H1 (cell line): ENCODE results near the gene OR51B2. TPM values are rescaled to one million over a fixed set of nuclear protein-coding genes. Genes with fewer than 3 reads are reported as not detected.
A peak's percentile ranks its signal among the peaks of the same experiment; 100 is the strongest.

ENCODE experiments used
- CTCF ChIA-PET: fragments of 300-600 bp; sonication (Branson Sonifier 250); formaldehyde crosslinking; loops from one replicate; lab custom pipeline; 2021; ENCODE audit not compliant: partially characterized antibody; lab: Charles Lee
- POLR2A ChIA-PET: fragments of 300-600 bp; sonication (Branson Sonifier 250); formaldehyde crosslinking; loops from one replicate; lab custom pipeline; 2021; ENCODE audit warnings: inconsistent platforms; ENCODE audit not compliant: partially characterized antibody; lab: Charles Lee
- DNase-seq, 2 experiments: peaks; one replicate each; pipeline versions ENCODE4 v3.0.0 to v3.0.0-alpha.2; 2010 to 2022; ENCODE audit warnings: low spot score in 2 of 2, low read depth in 1 of 2, mixed read lengths in 1 of 2
- FAIRE-seq: peaks from 2 replicates; lab custom pipeline; 2011; peaks lifted over from hg19 to GRCh38; lab: Jason Lieb, UNC
- H2AFZ ChIP-seq: 2 replicates; pipeline ENCODE4 v1.8.1; 2012; ENCODE audit warnings: low read length, inconsistent platforms
- H2AK5ac ChIP-seq: 2 replicates; pipeline ENCODE4 v1.6.1; 2013; ENCODE audit warnings: low read depth, low read length
- H2BK120ac ChIP-seq: replicated peaks from 2 replicates; pipeline ENCODE3; 2013; ENCODE audit warnings: low read depth, low read length, inconsistent platforms
- H2BK12ac ChIP-seq: 2 replicates; pipeline ENCODE4 v1.6.1; 2013; ENCODE audit warnings: low read depth, low read length
- H2BK15ac ChIP-seq: 2 replicates; pipeline ENCODE4 v1.6.1; 2013; ENCODE audit warnings: low read length
- H2BK20ac ChIP-seq: 2 replicates; pipeline ENCODE4 v1.6.1; 2013; ENCODE audit warnings: low read length
- H2BK5ac ChIP-seq: 2 replicates; pipeline ENCODE4 v1.6.1; 2013; ENCODE audit warnings: low read depth, low read length
- H3K14ac ChIP-seq: 2 replicates; pipeline ENCODE4 v1.6.1; 2013; ENCODE audit warnings: inconsistent platforms; ENCODE audit not compliant: insufficient read length
- H3K18ac ChIP-seq: 2 replicates; pipeline ENCODE4 v1.6.1; 2013; ENCODE audit warnings: low read length; ENCODE audit errors: extremely low read depth
- H3K23ac ChIP-seq: 2 replicates; pipeline ENCODE4 v1.6.1; 2013; ENCODE audit warnings: inconsistent platforms; ENCODE audit not compliant: insufficient read length
- H3K23me2 ChIP-seq: 2 replicates; pipeline ENCODE4 v1.6.1; 2013; ENCODE audit warnings: low read depth, low read length
- H3K27ac ChIP-seq: 2 replicates; pipeline ENCODE4 v1.6.1; 2011; ENCODE audit warnings: low read depth, low read length, inconsistent platforms
- H3K27me3 ChIP-seq, 4 experiments: replicated peaks in 1 of 4; 1 replicate in 1 of 4; 2 replicates in 3 of 4; pipeline versions ENCODE4 v1.6.1 to v1.8.1; 2011 to 2013; ENCODE audit warnings: low read length in 3 of 4, mild to moderate bottlenecking in 3 of 4, inconsistent platforms in 2 of 4, mixed read lengths in 2 of 4, moderate library complexity in 1 of 4; ENCODE audit not compliant: control insufficient read depth in 3 of 4, insufficient read depth in 3 of 4; ENCODE audit errors: extremely low read depth in 1 of 4
- H3K36me3 ChIP-seq, 4 experiments: 2 replicates each; pipeline versions ENCODE4 v1.6.1 to v1.8.1; 2011 to 2013; ENCODE audit warnings: mild to moderate bottlenecking in 4 of 4, low read length in 3 of 4, moderate library complexity in 2 of 4, control low read depth in 1 of 4, inconsistent platforms in 1 of 4; ENCODE audit not compliant: insufficient read depth in 4 of 4, control insufficient read depth in 2 of 4
- H3K4ac ChIP-seq: replicated peaks from 2 replicates; pipeline ENCODE3; 2013; ENCODE audit warnings: low read length, low read depth, mixed read lengths, inconsistent platforms; ENCODE audit not compliant: insufficient read length
- H3K4me1 ChIP-seq, 4 experiments: replicated peaks in 1 of 4; 1 replicate in 1 of 4; 2 replicates in 3 of 4; pipeline versions ENCODE4 v1.6.1 to v1.8.1; 2011 to 2013; ENCODE audit warnings: low read length in 3 of 4, inconsistent platforms in 2 of 4, mixed read lengths in 1 of 4; ENCODE audit not compliant: insufficient read depth in 4 of 4, control insufficient read depth in 3 of 4
- H3K4me2 ChIP-seq, 2 experiments: 2 replicates each; pipeline versions ENCODE4 v1.6.1 to v1.8.1; 2011 to 2013; ENCODE audit warnings: low read depth in 2 of 2, low read length in 2 of 2, control low read depth in 1 of 2, inconsistent platforms in 1 of 2, mild to moderate bottlenecking in 1 of 2; ENCODE audit not compliant: insufficient read depth in 1 of 2
- H3K4me3 ChIP-seq, 4 experiments: fragments of 200-600, 300-600 bp in 1 of 4; sonication (generic), shearing (Covaris generic), sonication (Bioruptor Twin) in 1 of 4; 2 replicates each; pipeline versions ENCODE4 v1.5.1 to v1.8.1; 2011 to 2016; ENCODE audit warnings: low read length in 4 of 4, low read depth in 3 of 4, control low read depth in 2 of 4, inconsistent platforms in 2 of 4, mild to moderate bottlenecking in 2 of 4, mixed read lengths in 1 of 4, moderate library complexity in 1 of 4; ENCODE audit not compliant: insufficient read depth in 2 of 4; ENCODE audit errors: extremely low read depth in 1 of 4
- H3K56ac ChIP-seq: replicated peaks from 2 replicates; pipeline ENCODE3; 2013; ENCODE audit warnings: low read depth, mild to moderate bottlenecking, mixed read lengths, low read length, inconsistent platforms; ENCODE audit not compliant: insufficient read length
- H3K79me1 ChIP-seq: 2 replicates; pipeline ENCODE4 v1.6.1; 2013; ENCODE audit warnings: low read depth, low read length, control low read depth
- H3K79me2 ChIP-seq, 2 experiments: 2 replicates each; pipeline versions ENCODE4 v1.6.1 to v1.8.1; 2012 to 2013; ENCODE audit warnings: low read length in 2 of 2, mild to moderate bottlenecking in 2 of 2, inconsistent platforms in 1 of 2; ENCODE audit not compliant: insufficient read depth in 2 of 2, control insufficient read depth in 1 of 2
- H3K9ac ChIP-seq, 4 experiments: replicated peaks in 1 of 4; 1 replicate in 1 of 4; 2 replicates in 3 of 4; pipeline versions ENCODE4 v1.6.1 to v1.8.1; 2011 to 2013; ENCODE audit warnings: low read depth in 3 of 4, low read length in 3 of 4, control low read depth in 2 of 4, mild to moderate bottlenecking in 2 of 4, moderate library complexity in 2 of 4, inconsistent platforms in 1 of 4; ENCODE audit errors: extremely low read depth in 1 of 4
- H3K9me3 ChIP-seq, 2 experiments: 2 replicates each; pipeline versions ENCODE4 v1.6.1 to v1.8.1; 2012 to 2013; ENCODE audit warnings: mild to moderate bottlenecking in 2 of 2, moderate library complexity in 2 of 2, control low read depth in 1 of 2, inconsistent platforms in 1 of 2, low read depth in 1 of 2, low read length in 1 of 2, mixed read lengths in 1 of 2; ENCODE audit not compliant: insufficient read depth in 2 of 2
- H4K20me1 ChIP-seq, 2 experiments: replicated peaks in 1 of 2; 2 replicates each; pipeline versions ENCODE3 to v1.8.1; 2011 to 2013; ENCODE audit warnings: inconsistent platforms in 2 of 2, low read length in 2 of 2, mild to moderate bottlenecking in 1 of 2; ENCODE audit not compliant: insufficient read depth in 2 of 2, control insufficient read depth in 1 of 2
- H4K5ac ChIP-seq: 2 replicates; pipeline ENCODE4 v1.6.1; 2013; ENCODE audit warnings: low read length, low read depth, mixed read lengths, inconsistent platforms; ENCODE audit not compliant: insufficient read length
- H4K8ac ChIP-seq: 2 replicates; pipeline ENCODE4 v1.8.0; 2013; ENCODE audit warnings: mild to moderate bottlenecking, moderate library complexity, low read length, inconsistent platforms; ENCODE audit not compliant: insufficient read depth; ENCODE audit errors: extremely low read depth
- H4K91ac ChIP-seq: replicated peaks from 2 replicates; pipeline ENCODE3; 2013; ENCODE audit warnings: low read length, mixed read lengths, inconsistent platforms; ENCODE audit not compliant: insufficient read length
- ASH2L ChIP-seq: fragments of 200-600, 300-600 bp; sonication (generic); IDR thresholded peaks from one replicate; pipeline ENCODE4 v1.7.1; 2017; ENCODE audit warnings: low read length
- BACH1 ChIP-seq: IDR thresholded peaks from 2 replicates; pipeline ENCODE4 v1.6.1; 2012; ENCODE audit warnings: low read length, improper control_type of control experiment
- CTCF ChIP-seq, 3 experiments: IDR thresholded peaks; 1 replicate in 2 of 3; 2 replicates in 1 of 3; pipeline versions ENCODE4 v1.5.1 to v1.6.1; 2011; ENCODE audit warnings: low read length in 3 of 3, mild to moderate bottlenecking in 3 of 3, inconsistent platforms in 2 of 3, low read depth in 1 of 3, moderate library complexity in 1 of 3; ENCODE audit not compliant: insufficient read depth in 1 of 3; ENCODE audit errors: control extremely low read depth in 1 of 3
- HDAC6 ChIP-seq: IDR thresholded peaks from one replicate; pipeline ENCODE4 v1.7.1; 2012; ENCODE audit warnings: low read depth, mild to moderate bottlenecking, inconsistent platforms, low read length, moderate library complexity
- RAD21 ChIP-seq, 2 experiments: IDR thresholded peaks in 1 of 2; conservative IDR thresholded peaks in 1 of 2; 2 replicates each; pipeline ENCODE4 v1.6.1; 2011; ENCODE audit warnings: low read depth in 2 of 2, low read length in 2 of 2, improper control_type of control experiment in 1 of 2, inconsistent platforms in 1 of 2, mild to moderate bottlenecking in 1 of 2, moderate library complexity in 1 of 2
- YY1 ChIP-seq: IDR thresholded peaks from 2 replicates; pipeline ENCODE4 v1.6.1; 2011; ENCODE audit warnings: low read depth, mild to moderate bottlenecking, low read length
- WGBS, 2 experiments: shearing (Covaris generic) in 1 of 2; methylation state at CpG; one replicate each; pipeline versions ENCODE4 v1.1.6 to v1.1.7; 2013 to 2015; ENCODE audit warnings: low lambda C conversion rate in 2 of 2, mixed read lengths in 2 of 2, inconsistent platforms in 1 of 2, low coverage in 1 of 2, missing lambda C conversion rate in 1 of 2; ENCODE audit not compliant: insufficient replicate concordance in 2 of 2, insufficient coverage in 1 of 2, insufficient read length in 1 of 2; ENCODE audit errors: extremely low coverage in 1 of 2, missing lambda C conversion rate in 1 of 2; 5-methylcytosine and 5-hydroxymethylcytosine counted together
- polyA plus RNA-seq, 7 experiments: library from polyadenylated mRNA; depleted of rRNA in 3 of 7; stranded (reverse) in 5 of 7; unstranded in 2 of 7; fragments of >200 nt in 5 of 7; fragments of 200-250 nt in 2 of 7; gene quantifications; 1 replicate in 5 of 7; 2 replicates in 1 of 7; 4 replicates in 1 of 7; pipeline versions ENCODE4 v1.2.1 to v1.2.3, GENCODE V29; 2011 to 2013; ENCODE audit warnings: missing spikeins in 2 of 7, mixed read lengths in 2 of 7
- total RNA-seq: library from RNA; stranded (reverse); fragmentation: NEBNext Ultra II Directional; extraction: Animal tissue kit (Norgen Biotek cat#: 25700); gene quantifications from 2 replicates; pipeline ENCODE4 v1.2.1, GENCODE V29; 2021

Gene OR51B2
- total and polyA plus RNA-seq, 2 of the 8 experiments (the other 6 are each of a cell fraction or from before 2014, with no cell fraction given) = not detected

GRCh38 chr11:5291207-5291838 lies 32.8 kb downstream of the OR51B2 start:
- no peak overlapping the region for H2BK20ac ChIP-seq
- H3K4ac ChIP-seq = no peak overlapping the region
- no peaks in the 10 kb centered on the region for H4K20me1 ChIP-seq
- no peak overlapping the region for H4K8ac ChIP-seq
- H3K36me3 ChIP-seq = no peaks in the 10 kb centered on the region
- H3K79me1 ChIP-seq = no peaks in the 10 kb centered on the region
- no peak overlapping the region for H3K14ac ChIP-seq
- H3K4me1 ChIP-seq = no peaks in the 10 kb centered on the region
- no peak overlapping the region for H3K56ac ChIP-seq
- H3K9ac ChIP-seq = no peak overlapping the region
- H4K91ac ChIP-seq = no peak overlapping the region
- TF ChIP-seq RAD21 (IDR thresholded peaks at IDR 0.05 in 1 of 2, conservative IDR thresholded peaks at IDR 0.05 in 1 of 2; ENCODE audit: low read depth in 2 of 2, low read length in 2 of 2) (peak; percentile 81 to 88), YY1 (peak; percentile 91), BACH1 (no peak), CTCF (IDR thresholded peaks at IDR 0.05; ENCODE audit: control extremely low read depth in 1 of 3, insufficient read depth in 1 of 3, low read depth in 1 of 3, low read length in 3 of 3) (peak in 2 of 3 experiments; percentile 64 to 69; a peak in 3 of 4 replicates), ASH2L (no peak), HDAC6 (no peak)
- TF ChIP-seq, all 59 proteins: peak for 3
- H3K79me2 ChIP-seq = no peaks in the 10 kb centered on the region
- ChIA-PET CTCF (interaction anchor here (0.7 to 4.2 kb wide), 21 partner anchors 8 to 664 kb away, joined by 3 to 48 read pairs (median 4); partner anchors contain the start of gene OR51B5), POLR2A (no interaction called here)
- no peak overlapping the region for H2BK15ac ChIP-seq
- 75% methylated on average over 1 of the region's 1 CpG; no CpG with 5 or more reads in 1 of the 2 experiments for WGBS, 2 experiments
- H2BK5ac ChIP-seq = no peak overlapping the region
- H3K27ac ChIP-seq = no peak overlapping the region
- no peaks in the 10 kb centered on the region; a peak in 1 of 4 replicates for H3K9me3 ChIP-seq
- no peak overlapping the region for H2AFZ ChIP-seq
- H3K4me2 ChIP-seq = no peak overlapping the region
- no peak overlapping the region for H2AK5ac ChIP-seq
- no peak overlapping the region for H2BK120ac ChIP-seq
- no peak overlapping the region for H3K4me3 ChIP-seq
- H3K23ac ChIP-seq = no peak overlapping the region
- no peak overlapping the region for H3K18ac ChIP-seq
- DNase-seq (no peak), FAIRE-seq (peak; percentile 19)
- no peak overlapping the region for H4K5ac ChIP-seq
- no peaks in the 10 kb centered on the region for H3K23me2 ChIP-seq
- H2BK12ac ChIP-seq = no peak overlapping the region
- H3K27me3 ChIP-seq = no peaks in the 10 kb centered on the region
